Measurements from ENCODE around the gene CLSTN2. TPM values are rescaled to one million over a fixed set of nuclear protein-coding genes. Genes with fewer than 3 reads are reported as not detected.

The CLSTN2 gene
- total RNA-seq, 2 donors from 2014 or later, result 22.2 to 28.0 TPM

- intact Hi-C loops (cut with DNase I), result no loop called here
- DNase-seq (ENCODE audit: low spot score), result no peak
Measured at GRCh38 chr3:140368223-140368811, 433.3 kb downstream of the CLSTN2 start.

- DNase-seq (ENCODE audit: low spot score), result no peak
- intact Hi-C loops (cut with DNase I), result no loop called here
Measured at GRCh38 chr3:140370686-140371085, 435.7 kb downstream of the CLSTN2 start.

GRCh38 chr3:140373234-140373633 is 438.2 kb downstream of the CLSTN2 start:
- no peak for DNase-seq (ENCODE audit: low spot score)
- intact Hi-C loops (cut with DNase I), result no loop called here

- intact Hi-C loops (cut with DNase I), result no loop called here
- DNase-seq (ENCODE audit: low spot score), result no peak
Measured at GRCh38 chr3:140375002-140375401, 440.0 kb downstream of the CLSTN2 start.

GRCh38 chr3:140376136-140376889 is 441.3 kb downstream of the CLSTN2 start:
- DNase-seq (ENCODE audit: low spot score), result no peak
- intact Hi-C loops (cut with DNase I), result no loop called here

GRCh38 chr3:140377644-140378043 is 442.7 kb downstream of the CLSTN2 start:
- DNase-seq (ENCODE audit: low spot score), result no peak
- intact Hi-C loops (cut with DNase I), result no loop called here

- intact Hi-C loops (cut with DNase I), result no loop called here
- DNase-seq (ENCODE audit: low spot score), result no peak
Measured at GRCh38 chr3:140378571-140379340, 443.8 kb downstream of the CLSTN2 start.

GRCh38 chr3:140384028-140384771 is 449.2 kb downstream of the CLSTN2 start:
- no peak for DNase-seq (ENCODE audit: low spot score)
- intact Hi-C loops (cut with DNase I), result no loop called here

- intact Hi-C loops (cut with DNase I), result no loop called here
- no peak for DNase-seq (ENCODE audit: low spot score)
Measured at GRCh38 chr3:140384876-140385275, 449.9 kb downstream of the CLSTN2 start.

GRCh38 chr3:140386357-140387100 is 451.5 kb downstream of the CLSTN2 start:
- DNase-seq (ENCODE audit: low spot score), result no peak
- intact Hi-C loops (cut with DNase I), result loop anchor here in 1 of 2 donors (1.0 kb wide), 1 partner anchor 43 kb away; no protein-coding TSS in a partner anchor

- intact Hi-C loops (cut with DNase I), result no loop called here
- no peak for DNase-seq (ENCODE audit: low spot score)
Measured at GRCh38 chr3:140387244-140387643, 452.3 kb downstream of the CLSTN2 start.

GRCh38 chr3:140388202-140388922 is 453.4 kb downstream of the CLSTN2 start:
- intact Hi-C loops (cut with DNase I), result no loop called here
- DNase-seq (ENCODE audit: low spot score), result no peak

- intact Hi-C loops (cut with DNase I), result no loop called here
- DNase-seq (ENCODE audit: low spot score), result no peak
Measured at GRCh38 chr3:140391061-140391460, 456.1 kb downstream of the CLSTN2 start.

- no peak for DNase-seq (ENCODE audit: low spot score)
Measured at GRCh38 chr3:140394488-140395133, 459.6 kb downstream of the CLSTN2 start.

GRCh38 chr3:140395134-140396075 is 460.4 kb downstream of the CLSTN2 start:
- no peak for DNase-seq (ENCODE audit: low spot score)
- intact Hi-C loops (cut with DNase I), result no loop called here

More at GRCh38 chr3:140394488-140395133, 459.6 kb downstream of the CLSTN2 start:
- intact Hi-C loops (cut with DNase I), result no loop called here

GRCh38 chr3:140396110-140396509 is 461.1 kb downstream of the CLSTN2 start:
- no peak for DNase-seq (ENCODE audit: low spot score)
- intact Hi-C loops (cut with DNase I), result no loop called here

- DNase-seq (ENCODE audit: low spot score), result no peak
- intact Hi-C loops (cut with DNase I), result no loop called here
Measured at GRCh38 chr3:140397847-140398246, 462.9 kb downstream of the CLSTN2 start.

Data from posterior vena cava (tissue), 2 donors.